Stomach (tissue), 4 donors: ENCODE results near the gene TSC1.

ENCODE experiments used
- POLR2AphosphoS5 ChIP-seq, 3 donors: sonication (generic); formaldehyde crosslinking; IDR thresholded peaks; one replicate each; pipeline ENCODE4 v1.6.1; 2016; ENCODE audit warnings: antibody characterized with exemption in 3 of 3
- TF ChIP-seq, protein P1 (sequence below), 7 experiments: fragments of 450-650 bp in 4 of 7; fragments of 200-600 bp in 3 of 7; sonication (generic) in 3 of 7; IDR thresholded peaks; one replicate each; pipeline ENCODE4 v1.5.1; 2016 to 2019; ENCODE audit warnings: antibody characterized with exemption in 7 of 7, control low read depth in 2 of 7, mild to moderate bottlenecking in 1 of 7

DNA sequence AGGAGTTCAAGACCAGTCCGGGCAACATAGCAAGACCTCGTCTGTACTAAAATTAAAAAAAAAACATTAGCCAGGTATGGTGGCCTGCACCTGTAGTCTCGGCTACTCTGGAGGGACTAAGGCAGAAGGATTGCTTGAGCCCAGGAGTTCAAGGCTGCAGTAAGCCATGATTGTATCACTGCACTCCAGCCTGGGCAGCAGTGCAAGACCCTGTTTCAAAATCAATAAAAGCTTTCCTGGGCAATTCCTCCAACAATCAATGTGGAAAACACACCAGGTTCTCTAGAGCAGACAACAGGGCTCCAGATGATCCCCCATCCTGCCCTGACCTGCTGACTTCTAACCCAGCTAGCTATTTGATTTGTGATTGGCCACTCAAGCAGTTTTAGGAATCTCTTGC is 67.6 kb downstream of the TSC1 start:
- TF ChIP-seq, protein P1, sequence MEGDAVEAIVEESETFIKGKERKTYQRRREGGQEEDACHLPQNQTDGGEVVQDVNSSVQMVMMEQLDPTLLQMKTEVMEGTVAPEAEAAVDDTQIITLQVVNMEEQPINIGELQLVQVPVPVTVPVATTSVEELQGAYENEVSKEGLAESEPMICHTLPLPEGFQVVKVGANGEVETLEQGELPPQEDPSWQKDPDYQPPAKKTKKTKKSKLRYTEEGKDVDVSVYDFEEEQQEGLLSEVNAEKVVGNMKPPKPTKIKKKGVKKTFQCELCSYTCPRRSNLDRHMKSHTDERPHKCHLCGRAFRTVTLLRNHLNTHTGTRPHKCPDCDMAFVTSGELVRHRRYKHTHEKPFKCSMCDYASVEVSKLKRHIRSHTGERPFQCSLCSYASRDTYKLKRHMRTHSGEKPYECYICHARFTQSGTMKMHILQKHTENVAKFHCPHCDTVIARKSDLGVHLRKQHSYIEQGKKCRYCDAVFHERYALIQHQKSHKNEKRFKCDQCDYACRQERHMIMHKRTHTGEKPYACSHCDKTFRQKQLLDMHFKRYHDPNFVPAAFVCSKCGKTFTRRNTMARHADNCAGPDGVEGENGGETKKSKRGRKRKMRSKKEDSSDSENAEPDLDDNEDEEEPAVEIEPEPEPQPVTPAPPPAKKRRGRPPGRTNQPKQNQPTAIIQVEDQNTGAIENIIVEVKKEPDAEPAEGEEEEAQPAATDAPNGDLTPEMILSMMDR (IDR thresholded peaks at IDR 0.05), result no peak
- TF ChIP-seq POLR2AphosphoS5 (IDR thresholded peaks at IDR 0.05), result no peak
